C4-2B (cell line): ENCODE data around the gene ZBED4.

Experiments used
- H3K27ac ChIP-seq: fragments of 450-650 bp; 2 replicates; pipeline ENCODE4 v1.5.1; 2017
- ZFX ChIP-seq: fragments of 450-650 bp; IDR thresholded peaks from 2 replicates; pipeline ENCODE4 v1.6.1; 2017
- TF ChIP-seq, protein P1 (sequence below): fragments of 450-650 bp; conservative IDR thresholded peaks from 2 replicates; pipeline ENCODE4 v1.5.1; 2017; ENCODE audit warnings: mild to moderate bottlenecking

Gene ZBED4

DNA sequence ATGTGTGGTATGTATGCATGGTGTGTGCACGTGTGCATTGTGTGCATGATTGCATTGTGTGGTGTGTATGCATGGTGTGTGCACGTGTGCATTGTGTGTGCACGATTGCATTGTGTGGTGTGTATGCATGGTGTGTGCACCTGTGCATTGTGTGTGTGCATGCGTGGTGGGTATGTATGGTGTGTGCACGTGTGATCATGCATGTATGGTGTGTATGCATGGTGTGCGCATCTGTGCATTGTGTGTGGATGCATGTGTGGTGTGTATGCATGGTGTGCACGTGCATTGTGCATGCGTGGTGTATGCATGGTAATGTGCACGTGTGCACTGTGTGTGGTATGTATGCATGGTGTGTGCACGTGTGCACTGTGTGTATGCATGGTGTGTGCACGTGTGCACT is 47.8 kb downstream of the ZBED4 start:
- TF ChIP-seq, protein P1, sequence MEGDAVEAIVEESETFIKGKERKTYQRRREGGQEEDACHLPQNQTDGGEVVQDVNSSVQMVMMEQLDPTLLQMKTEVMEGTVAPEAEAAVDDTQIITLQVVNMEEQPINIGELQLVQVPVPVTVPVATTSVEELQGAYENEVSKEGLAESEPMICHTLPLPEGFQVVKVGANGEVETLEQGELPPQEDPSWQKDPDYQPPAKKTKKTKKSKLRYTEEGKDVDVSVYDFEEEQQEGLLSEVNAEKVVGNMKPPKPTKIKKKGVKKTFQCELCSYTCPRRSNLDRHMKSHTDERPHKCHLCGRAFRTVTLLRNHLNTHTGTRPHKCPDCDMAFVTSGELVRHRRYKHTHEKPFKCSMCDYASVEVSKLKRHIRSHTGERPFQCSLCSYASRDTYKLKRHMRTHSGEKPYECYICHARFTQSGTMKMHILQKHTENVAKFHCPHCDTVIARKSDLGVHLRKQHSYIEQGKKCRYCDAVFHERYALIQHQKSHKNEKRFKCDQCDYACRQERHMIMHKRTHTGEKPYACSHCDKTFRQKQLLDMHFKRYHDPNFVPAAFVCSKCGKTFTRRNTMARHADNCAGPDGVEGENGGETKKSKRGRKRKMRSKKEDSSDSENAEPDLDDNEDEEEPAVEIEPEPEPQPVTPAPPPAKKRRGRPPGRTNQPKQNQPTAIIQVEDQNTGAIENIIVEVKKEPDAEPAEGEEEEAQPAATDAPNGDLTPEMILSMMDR, result no peak
- H3K27ac ChIP-seq, result no peak overlapping the region

DNA sequence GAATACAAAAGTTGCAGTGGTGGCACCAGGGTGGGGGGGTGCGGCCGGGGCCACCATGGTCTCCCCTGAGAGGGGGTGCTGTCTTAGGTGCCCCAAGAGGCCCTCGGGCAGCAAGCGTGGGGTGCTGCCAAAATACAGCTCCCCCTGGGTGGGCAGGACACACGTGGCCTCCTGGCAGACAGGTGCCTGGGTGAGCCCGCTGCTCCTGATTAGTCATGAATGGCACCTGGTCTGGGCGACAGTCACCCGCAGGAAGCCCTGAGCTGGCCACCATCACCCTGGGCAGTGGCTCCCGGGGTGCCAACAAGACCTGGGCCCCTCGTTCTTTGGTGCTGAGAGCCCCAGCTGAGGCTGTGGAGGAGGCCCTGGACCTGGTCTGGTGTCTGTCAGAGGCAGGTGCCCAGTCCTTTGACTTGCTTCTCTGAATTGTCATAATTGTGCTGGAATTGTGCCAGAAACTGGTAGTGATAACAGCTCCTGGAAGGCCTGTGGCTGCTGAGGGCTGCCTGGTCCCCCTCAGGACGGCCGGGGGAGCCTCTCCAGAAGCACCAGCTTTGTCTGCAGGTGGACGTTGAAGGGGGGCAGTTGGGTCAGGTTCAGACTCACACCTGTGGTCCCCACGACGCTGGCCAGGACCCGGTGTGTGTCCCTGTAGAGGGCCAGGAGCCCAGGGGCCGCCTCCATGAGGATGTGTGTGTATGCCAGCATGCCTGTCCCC is 49.8 kb downstream of the ZBED4 start:
- H3K27ac ChIP-seq, result no peak overlapping the region
- TF ChIP-seq ZFX, result no peak
- TF ChIP-seq, protein P1, result no peak

DNA sequence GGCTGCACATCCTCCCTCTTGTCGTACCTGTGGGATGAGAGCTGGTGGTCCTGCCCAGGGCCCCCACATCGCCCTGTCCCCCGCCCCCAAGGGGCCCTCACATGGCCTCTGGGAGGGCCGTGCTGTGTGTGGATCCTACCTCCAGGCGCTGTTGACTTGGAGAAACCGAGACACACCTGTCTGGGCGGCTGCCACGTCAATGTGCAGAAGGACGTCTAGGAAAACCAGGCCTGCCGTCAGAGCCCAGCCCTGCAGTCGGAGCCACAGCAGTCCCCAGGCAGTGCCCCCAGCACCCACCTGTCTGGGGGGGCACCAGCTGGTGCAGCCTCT is 50.4 kb downstream of the ZBED4 start:
- TF ChIP-seq, protein P1, result no peak
- no peak for TF ChIP-seq ZFX
- H3K27ac ChIP-seq, result no peak overlapping the region

DNA sequence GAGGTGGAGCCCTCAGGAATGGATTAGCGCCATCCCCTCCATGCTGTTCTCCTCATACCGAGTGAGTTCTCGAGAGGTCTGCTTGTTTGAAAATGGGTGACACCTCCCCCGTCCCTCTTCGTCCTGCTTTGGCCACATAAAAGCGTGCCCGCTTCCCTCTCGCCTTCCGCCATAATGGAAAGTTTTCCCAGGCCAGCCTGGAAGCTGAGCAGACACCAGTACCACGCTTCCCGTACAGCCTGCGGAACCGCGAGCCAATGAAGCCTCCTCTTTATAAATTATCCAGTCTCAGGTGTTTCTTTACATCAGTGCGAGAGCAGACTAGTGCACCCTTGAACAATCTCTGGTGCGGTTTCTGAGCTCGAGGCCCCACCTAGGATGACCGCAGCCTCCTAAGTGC is 51.8 kb downstream of the ZBED4 start:
- H3K27ac ChIP-seq, result no peak overlapping the region
- no peak for TF ChIP-seq ZFX
- TF ChIP-seq, protein P1, result no peak

DNA sequence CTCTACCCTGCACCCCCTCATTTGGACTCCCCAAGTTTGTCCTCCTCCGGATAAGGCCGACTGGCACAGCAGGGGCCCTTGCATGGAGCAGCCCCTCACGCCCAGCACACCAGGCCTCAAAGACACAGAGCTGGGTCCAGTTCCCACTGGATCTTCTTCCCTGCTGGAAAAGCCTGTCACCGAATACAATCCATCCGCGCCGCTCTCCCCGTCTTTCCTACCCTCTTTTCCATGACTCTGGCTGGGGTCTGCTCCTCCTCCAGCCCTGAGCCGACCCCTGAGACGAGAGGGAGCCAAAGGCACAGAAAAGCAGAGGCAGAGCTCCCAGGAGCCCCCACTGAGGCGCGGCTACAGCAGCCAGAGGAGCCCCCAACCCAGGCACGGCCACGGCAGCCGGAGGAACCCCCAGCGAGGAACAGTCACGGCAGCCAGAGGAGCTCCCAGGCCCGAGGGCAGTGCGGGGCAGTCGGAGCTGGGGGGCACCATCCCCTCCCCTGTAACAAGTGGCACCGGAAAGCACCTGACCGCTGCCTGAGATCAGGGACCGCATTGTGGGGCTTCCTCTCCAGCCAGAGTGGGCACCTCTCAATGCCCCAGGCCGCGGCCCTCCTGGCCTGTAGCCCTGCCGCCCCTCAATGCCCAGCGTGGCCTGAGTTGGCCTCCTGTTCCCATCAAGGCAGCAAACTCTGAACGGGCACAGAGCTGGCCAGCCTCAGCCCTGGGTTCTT is 52.6 kb downstream of the ZBED4 start:
- TF ChIP-seq, protein P1, result no peak
- TF ChIP-seq ZFX, result no peak
- no peak overlapping the region for H3K27ac ChIP-seq

DNA sequence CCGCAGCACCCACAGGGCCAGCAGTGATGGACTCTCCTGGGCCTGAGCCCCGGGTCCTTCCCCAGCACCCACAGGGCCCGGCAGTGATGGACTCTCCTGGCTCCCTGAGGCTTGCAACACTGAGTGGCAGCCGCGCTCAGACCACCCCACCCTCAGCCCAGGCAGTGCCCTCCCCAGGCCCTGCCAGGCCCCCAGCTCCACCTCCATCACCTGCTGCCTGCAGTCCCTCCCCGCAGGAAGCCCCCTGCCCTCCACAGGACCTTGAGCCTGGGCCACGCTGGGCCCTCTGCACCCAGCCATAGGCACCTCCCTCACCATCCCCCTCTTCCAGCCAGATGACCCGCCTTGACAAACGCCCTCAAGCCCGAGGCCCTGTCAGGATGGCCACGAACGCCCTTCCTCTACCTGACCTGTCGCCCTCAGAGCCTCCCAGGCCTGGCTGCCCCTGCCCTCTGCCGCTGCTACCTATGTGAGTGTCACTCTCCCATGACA is 53.2 kb downstream of the ZBED4 start:
- TF ChIP-seq, protein P1, result no peak
- no peak overlapping the region for H3K27ac ChIP-seq

DNA sequence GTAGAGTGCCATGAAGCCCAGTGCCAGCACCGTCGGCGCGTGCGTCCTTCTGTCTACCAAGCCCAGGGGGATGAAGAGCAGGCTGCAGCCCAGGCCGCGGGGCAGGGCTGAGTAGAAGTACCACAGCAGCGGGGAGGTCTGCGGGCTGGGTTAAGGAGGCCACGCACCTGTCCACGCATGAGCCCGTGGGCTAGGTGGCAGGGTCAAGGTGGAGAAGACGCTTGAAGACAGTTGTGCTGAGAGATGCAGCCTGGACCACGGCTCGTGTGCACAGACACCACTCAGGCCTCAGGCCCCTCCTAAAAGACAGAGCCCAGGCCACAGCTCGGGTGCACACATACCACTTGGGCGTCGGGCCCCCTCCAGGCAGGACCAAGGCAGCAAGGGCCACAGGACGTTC is 54.2 kb downstream of the ZBED4 start:
- TF ChIP-seq, protein P1, result no peak
- no peak for TF ChIP-seq ZFX
- H3K27ac ChIP-seq, result no peak overlapping the region
